EH (cell line): ENCODE measurements around the gene TEN1.
A peak's percentile ranks its signal among the peaks of the same experiment; 100 is the strongest.
"Not testable (repeated sequence)": the region's sequence is repeated elsewhere in the genome, so short reads cannot be mapped to it uniquely, and the experiment has no call there.

Experiments
- DNase-seq: peaks from one replicate; pipeline ENCODE4 v3.0.0-alpha.2; 2015; ENCODE audit warnings: low read depth

The TEN1 gene, protein sequence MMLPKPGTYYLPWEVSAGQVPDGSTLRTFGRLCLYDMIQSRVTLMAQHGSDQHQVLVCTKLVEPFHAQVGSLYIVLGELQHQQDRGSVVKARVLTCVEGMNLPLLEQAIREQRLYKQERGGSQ

DNA sequence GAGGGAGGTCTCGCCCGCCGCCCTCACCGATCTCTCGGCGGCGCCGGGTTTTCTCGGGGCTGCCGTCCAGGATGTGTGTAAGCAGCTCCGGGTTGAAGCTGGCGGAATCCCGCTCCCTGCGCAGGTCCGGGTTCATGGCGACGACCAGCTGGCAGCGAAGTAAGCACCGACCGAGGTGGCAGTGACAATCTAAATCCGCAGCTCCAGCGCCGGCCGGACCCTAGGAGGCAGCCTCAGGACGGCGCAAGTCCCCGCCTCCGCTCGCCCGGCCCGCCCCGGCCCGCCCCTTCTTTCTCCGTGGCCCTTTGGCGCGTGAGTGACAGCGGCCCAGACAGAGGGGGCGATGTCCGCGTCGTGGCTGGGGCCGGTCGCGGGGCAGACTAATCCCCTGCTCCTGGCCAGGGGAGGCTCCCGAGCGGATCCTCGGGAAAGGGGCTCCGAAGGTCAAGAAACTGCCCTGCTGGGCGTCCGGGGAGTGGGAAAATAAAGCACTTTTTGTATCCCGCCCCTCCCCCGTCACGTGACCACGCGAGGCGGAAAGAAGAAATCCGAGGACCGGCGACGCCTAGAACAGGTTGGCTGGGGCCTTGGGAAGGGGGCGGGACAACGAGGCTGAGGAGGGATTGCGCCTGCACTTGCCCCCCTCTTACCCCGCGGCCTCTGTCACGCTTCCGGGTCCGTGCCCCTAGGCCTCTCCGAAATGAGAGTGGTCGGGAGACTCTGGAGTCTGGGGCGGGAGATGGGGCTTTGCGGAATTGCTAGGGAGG is at the start of gene TEN1, which contains the start of gene ACOX1:
Gene TEN1 (plus strand): TSS at position 303 of the 767 bp plus-strand sequence. CDS start 6,953 bp downstream, outside the sequence.
Gene ACOX1 (minus strand): TSS at position 229 of the 767 bp plus-strand sequence. CDS start 93 bp downstream, at position 136.
- DNase-seq = peak; percentile 98

DNA sequence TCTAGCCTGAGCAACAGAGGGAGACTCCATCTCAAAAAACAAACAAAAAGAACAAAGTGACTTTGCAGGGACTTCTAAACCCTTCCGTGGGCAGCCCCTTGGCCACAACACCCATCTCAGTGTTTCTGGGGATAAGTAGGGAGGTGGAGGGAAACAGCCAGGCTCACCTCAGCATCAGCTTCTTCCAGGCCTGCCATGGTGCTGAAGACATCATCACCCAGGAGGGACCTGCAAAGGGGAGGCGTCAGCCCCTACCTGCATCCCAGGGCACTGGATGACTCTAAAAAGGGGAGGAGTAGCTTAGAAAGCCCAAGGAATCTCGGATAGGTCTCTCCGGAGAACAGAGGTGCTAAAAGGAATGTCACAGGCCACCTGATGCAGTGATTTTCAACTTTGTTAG is 48.0 kb upstream of the TEN1 start:
- DNase-seq = no peak

DNA sequence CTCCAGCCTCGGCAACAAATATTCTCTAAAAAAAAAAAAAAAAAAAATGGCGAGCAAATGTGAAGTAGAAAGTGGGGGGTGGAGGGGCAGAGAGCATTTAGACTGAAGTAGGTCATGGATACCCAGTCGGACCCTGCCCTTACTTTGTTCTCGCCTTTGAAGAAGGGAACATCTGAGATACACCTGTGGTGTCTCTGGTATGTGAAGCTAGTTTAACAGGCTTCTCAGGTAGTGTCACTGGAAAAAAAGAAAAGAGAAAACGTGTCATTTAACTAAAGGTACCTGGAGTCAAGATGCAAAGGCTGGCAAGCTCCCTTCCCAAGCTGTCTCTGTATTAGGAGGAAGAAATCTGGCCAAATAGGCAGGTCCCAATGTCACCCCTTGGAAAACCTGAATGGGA is 46.2 kb upstream of the TEN1 start:
- no peak for DNase-seq

DNA sequence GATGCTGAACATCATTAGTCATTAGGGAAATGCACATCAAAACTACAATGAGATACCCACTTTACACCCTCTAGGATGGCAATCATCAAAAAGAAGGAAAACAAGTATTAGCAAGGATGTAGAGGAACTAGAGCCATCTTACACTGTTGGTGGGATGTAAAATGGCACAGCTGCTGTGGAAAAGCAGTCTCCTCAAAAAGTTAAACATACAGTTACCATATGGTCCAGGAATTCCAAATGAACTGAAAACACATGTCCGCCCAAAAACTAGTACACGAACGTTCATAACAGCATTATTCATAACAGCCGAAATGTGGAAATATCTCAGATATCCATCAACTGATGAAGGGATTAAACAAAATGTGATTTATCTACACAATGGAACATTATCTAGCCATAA is 45.2 kb upstream of the TEN1 start:
- no peak for DNase-seq

DNA sequence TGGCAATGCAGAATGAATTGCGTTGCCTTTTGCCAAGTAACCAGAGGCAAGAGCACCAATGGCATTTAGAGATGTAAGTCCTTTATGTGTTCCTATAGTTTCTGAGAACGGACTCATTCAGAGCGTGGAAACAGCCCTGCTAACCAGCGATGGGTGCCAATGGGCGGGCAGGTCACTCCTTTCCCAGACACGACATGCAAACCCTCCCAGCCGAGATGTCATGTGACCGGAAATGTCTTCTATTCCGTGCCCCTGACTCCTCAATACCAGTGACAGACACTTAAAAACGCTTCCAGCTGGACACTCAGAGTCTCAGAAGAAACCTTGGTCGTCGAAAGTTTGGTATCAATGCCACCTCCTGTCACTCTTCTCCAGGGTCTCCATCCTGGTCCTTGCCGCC is 41.4 kb upstream of the TEN1 start:
- DNase-seq = no peak

DNA sequence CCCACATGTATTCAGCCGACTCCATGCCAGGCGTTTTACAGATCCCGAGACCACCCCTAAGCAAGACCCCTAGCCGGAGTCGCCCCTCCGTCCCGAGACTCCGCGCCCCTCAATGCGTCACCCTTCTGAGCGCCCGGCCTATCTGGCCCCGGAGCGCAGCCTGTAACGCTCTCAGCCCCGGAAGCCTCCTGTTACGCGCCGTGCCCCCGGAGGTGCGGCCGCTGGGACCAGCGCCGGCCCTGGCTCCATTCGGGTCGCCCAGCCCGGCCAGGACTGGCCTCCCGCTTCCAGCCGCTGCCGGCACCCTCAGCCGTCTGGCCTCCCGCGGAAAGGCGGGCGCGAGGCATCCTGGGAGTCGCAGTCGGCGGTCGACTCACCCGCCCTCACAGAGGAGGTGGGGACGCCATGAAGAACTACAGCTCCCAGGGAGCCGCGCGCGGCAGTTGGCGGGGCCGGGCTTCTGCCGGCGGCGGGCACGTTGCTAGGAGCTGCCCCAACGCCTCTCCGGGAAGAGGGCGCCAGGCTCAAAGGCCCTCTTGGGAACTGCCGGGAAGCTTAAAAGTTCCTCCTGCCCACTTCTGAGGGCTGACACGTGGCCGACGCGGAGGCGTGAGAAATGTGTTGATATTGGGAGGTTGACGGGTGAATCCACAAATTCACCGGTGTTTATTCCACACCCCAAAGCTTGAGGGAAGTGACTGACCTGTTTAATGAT is 38.2 kb upstream of the TEN1 start, which contains the start of gene FBF1:
Gene FBF1 (minus strand): TSS at position 316 of the 715 bp plus-strand sequence. CDS start 2,893 bp downstream, outside the sequence.
- peak; percentile 96 for DNase-seq

DNA sequence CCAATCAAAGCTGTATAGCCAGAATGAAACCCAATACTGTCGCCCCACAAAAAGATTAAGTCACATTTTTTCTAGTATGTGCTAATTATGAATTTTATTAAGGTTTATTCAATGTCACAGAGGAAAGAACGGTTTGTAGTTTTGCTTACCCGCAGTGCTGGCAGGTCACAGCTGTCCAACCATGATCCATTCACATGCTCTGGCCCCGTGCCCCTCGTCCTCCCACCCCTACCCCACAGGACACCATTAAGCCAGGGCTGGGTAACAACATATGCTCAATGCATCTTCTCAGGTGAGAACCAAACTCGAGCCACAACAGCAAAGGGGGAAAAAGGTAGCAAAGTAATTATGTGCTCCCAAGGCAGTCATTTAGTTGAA is 37.6 kb upstream of the TEN1 start:
- DNase-seq = no peak

DNA sequence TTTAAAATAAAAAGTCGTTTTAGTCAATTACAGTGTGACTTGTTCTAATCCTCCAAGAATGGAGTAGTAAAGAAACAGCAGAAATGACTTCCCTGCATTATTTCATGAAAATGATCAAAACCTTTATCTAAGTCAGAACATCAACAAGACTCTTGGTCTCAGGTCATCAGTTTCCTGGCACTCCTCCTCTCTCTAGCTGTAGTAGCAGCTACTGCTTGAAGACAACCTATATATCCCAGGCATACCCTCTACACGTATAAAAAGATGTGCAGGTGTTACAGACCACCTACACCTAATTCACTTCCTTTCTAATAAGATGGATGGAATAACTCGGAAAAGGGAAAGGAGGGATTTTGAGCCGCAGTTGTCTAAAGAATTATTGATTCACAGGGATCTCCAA is 36.6 kb upstream of the TEN1 start:
- DNase-seq = no peak

DNA sequence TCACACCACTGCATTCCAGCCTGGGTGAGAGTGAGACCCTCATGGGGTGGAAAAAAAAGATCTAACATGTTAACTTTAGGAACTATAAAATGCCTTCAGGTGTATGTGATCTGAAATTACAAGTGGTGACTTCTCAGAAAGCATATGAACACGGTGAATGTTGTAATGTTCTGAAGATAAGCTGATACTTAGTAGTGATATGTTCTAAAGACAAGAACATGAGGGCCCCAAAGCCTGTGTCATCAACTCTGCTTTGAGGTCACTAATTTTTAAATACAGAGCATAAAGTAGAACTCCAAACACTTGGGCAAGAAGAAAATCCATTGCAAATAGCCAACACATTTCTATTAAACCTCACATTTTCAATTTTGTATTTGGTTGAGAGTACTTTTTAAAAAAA is 35.5 kb upstream of the TEN1 start:
- no peak for DNase-seq

DNA sequence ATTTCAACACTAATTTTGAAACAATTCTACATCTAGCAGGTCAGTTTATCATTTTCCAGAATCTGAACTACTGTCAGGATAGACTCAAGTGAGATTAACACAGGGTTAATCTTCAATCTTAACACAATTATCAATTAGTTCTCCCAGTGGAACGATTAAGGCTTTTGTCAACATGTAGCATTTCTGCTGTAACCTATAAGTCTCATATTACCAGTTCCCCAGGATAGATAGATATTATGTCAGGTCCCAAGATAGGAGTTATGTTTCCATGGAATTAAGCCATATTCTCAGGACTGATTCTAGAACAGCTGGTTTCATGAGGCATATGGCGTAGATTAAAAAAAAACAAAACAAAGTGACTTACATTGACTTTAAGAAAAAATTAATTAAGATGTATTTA is 33.8 kb upstream of the TEN1 start:
- DNase-seq = no peak

DNA sequence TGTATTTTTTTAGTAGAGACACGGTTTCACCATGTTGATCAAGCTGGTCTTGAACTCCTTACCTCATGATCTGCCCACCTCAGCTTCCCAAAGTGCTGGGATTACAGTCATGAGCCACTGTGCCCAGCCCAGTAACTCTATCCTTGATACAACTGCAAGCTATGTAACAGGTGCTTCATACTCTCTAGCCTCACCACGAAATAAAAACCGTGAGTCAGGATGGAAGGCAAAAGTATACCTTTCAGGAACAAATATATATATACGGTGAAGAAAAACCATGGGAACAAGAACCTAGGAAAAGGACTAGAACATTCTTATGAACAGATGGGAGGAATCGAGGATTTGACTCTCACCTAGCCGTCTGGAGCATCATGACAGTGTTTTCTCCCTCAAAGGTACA is 28.6 kb upstream of the TEN1 start:
- no peak for DNase-seq

DNA sequence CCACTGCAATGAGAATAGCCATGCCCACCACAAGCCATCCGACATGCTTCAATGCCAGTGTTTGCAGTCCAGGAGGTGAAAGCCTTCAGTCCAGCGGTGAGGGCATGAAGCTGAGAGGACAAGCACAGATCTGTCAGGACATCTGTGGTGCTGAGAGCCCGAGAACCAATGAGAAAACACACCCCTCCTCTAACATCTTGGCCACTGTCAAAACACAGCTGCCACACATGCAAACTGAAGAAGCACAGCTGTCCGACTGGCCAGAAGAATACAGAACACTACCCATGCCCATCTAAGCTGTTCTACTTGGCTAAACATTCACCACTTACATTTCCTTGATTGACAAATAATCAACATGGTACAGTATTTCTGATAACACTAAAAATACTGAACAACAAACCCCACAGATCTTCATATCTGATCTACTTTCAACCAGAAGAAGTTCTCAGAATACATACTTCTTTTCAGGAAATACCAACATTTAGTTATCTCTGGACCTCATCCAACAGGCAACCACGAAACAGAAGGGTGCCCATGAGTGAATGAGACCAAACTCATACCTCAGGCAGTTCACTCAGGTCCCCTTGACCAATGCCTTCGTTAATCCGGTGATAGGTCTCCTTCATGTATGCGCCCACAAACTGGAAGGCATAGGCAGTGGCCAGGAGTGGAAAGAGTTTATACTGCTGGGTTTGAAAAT is 28.0 kb upstream of the TEN1 start:
- DNase-seq = peak; percentile 62

DNA sequence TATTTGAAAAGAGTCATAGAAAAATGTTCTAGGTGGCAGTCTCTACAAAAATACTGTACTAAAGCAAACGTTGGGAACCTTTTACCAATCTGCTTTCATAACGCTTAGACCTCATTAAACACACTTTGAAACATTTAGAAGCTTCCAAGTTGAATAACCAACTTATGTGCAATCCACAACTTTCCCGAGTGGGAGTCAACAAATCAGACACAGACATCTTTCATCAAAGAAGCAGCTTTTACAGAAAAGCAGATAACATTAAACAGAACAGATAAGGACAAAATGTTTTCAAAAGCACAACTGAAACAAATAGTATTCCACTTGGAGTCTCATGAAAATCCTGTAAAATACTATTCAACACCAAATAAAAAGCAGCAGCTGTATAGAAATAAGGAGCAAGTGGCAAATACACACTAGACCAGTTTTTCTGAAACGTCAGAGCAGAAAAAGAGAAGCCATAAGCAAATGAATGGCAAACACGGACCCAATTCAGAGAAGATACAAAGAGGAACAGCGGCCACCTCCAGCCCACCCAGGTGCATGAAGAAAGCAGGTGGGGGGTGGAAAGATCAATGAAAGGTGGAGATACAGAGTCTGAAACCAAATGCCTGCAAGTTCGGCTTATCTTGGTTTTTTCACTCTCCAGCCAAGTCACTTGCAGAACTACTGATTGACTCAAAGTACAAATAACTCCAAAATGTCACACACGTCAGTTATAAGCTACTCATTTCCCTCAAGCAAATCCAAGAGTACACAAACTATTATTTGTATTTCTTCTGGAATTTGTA is 19.8 kb upstream of the TEN1 start:
- DNase-seq = no peak

DNA sequence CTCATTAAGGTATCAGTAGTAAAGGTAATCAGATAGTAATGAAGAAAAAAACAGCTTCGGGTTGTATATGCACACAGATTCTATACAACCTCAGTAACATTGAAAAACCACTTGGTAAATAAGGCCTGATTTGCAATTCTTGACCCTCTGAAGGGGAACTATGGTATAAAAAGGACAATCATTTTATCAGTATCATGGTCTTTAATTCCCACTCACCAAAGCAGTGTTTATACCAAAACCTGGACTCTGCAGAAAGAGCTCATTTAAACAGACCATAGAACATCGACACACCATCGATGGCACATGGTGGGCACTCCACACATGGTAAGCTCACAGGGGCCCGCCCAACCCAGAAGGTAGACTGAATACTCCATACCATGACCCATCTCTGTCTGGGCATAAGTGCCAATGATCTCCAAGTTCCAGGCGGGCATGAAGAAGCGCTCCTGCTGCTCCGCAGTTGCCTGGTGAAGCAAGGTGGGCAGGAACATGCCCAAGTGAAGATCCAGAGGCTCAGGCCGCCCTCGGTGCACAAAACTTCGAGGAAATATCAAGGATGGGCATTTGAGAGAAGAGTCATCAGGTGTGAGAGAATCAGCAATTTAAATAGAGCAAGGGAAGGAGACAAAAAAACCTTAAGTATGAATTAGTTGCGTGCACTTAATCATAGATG is 19.1 kb upstream of the TEN1 start:
- no peak for DNase-seq

DNA sequence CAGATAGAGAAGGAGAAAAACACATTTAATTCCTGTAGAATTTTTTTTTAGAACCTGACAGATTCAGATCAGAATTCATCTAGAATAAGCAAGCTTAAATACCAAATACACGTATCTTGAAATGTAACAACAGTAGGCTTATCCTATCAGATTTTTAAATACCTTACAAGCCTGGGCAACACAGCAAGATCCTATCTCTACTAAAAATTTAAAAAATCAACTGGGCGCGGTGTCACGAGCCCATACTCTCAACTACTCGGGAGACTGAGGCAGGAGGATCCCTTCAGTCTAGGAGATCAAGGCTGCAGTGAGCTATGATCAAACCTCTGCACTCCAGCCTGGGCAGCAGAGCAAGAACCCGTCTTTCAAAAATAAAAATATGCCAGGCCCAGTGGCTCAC is 13.6 kb upstream of the TEN1 start:
- DNase-seq = no peak

DNA sequence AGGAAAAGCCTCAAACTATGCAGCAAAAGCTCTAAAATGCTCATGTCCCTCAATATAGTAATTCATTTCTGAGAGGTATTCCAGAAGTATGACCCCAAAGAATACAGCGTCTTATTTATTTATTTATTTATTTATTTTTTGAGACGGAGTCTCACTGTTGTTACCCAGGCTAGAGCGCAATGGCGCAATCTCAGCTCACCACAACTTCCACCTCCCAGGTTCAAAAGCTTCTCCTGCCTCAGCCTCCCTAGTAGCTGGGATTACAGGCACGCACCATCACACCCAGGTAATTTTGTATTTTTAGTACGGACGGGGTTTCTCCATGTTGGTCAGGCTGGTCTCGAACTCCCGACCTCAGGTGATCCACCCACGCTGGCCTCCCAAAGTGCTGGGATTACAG is 10.0 kb upstream of the TEN1 start:
- DNase-seq = not testable (repeated sequence)

DNA sequence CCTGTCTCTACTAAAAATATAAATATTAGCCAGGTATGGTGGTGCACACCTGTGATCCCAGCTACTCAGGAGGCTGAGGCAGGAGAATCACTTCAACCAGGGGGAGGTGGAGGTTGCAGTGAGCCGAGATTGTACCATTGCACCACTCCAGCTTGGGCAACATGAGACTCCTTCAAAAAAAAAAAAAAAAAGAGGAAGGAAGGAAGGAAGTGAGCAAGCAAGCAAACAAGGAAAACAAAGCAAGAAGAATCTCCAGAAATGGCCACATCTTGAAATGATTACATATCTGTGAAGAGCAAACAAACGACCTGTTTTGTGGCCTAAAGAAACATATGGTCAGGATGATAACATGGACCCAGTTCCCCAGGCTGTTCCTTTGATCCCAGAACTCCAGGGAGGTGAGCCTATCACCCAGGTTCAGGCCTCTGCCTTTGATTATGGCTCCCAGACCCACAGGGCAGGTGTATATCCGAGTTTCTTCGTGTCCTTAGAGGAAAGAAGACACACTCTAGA is 9.0 kb upstream of the TEN1 start:
- peak; percentile 42 for DNase-seq

DNA sequence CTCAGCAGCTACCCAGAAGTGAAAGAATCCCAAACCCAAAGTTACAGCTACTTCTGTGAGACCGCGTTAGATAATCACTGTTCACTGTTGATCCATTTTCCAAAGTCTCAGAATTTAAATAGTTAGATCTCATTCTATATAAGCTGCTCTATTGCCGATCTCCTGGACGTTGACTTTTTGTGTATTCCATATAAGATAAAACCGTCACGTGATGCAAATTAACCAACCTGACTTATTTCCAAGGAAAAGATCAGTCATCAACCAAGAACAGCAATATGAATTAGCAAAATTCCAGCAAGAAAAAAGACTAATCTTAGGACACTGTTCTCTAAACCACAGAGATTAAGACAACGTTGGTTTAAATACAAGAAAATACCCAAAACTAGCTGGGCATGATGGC is 8.4 kb upstream of the TEN1 start:
- no peak for DNase-seq

DNA sequence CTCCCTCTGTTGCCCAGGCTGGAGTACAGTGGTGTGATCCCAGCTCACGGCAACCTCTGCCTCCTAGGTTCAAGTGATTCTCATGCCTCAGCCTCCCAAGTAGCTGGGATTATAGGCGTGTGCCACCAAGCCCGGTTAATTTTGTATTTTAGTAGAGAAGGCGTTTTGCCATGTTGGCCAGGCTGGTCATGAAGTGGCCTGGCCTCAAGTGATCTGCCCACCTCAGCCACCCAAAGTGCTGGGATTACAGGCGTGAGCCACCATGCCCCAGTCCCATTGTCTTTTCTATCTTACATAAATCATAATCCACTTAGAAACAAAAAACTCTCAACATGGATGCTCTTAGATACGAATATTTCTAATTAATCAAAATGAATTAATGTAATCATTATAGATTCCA is 3.9 kb upstream of the TEN1 start:
- not testable (repeated sequence) for DNase-seq

DNA sequence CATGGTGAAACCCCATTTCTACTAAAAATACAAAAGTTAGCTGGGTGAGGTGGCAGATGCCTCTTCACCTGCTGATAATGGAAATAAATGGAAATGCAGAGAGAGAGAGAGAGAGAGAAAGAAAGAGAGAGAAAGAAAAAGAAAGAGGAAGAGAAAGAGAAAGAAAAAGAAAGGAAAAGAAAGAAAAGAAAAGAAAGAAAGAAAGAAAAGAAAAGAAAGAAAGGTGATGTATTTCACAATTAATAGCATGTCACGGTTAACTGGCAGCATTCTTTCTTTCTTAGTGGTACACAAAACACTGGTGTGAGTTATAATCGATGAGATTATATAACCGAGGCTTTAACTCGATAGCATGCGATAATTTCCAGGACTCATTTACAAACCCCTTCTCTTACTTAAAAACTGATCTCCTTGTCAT is 3.3 kb upstream of the TEN1 start:
- no peak for DNase-seq
